MCF 10A (cell line): ENCODE data around the gene MOB1B. TPM values are rescaled to one million over a fixed set of nuclear protein-coding genes. Genes with fewer than 3 reads are reported as not detected.

Source experiments
- total RNA-seq: library from RNA; stranded (reverse); gene quantifications from 2 replicates; pipeline ENCODE4 v1.2.3, GENCODE V29; 2022

MOB1B gene
- total RNA-seq, 1 experiment from 2014 or later: 16.1 TPM

Other genes starting within 250 kb of the MOB1B start
- not detected in 2 replicates for gene JCHAIN, start 235.9 kb upstream of the MOB1B start, total RNA-seq
- 45.4 and 47.5 TPM in 2 replicates for gene UTP3, start 213.8 kb upstream of the MOB1B start, total RNA-seq
- 42.7 and 48.7 TPM in 2 replicates for gene RUFY3, start 180.4 kb upstream of the MOB1B start, total RNA-seq
- 60.2 and 69.3 TPM in 2 replicates for gene GRSF1, start 62.5 kb upstream of the MOB1B start, total RNA-seq
- 8.0 and 9.5 TPM in 2 replicates for gene DCK, start 91.3 kb downstream of the MOB1B start, total RNA-seq